ENCODE results near the gene THAP11. TPM values are rescaled to one million over a fixed set of nuclear protein-coding genes. Genes with fewer than 3 reads are reported as not detected.

THAP11 gene
- total RNA-seq: 10 to 100 TPM; 52.6 to 55.1 TPM
- 153 TPM for polyA plus RNA-seq

- peaks cover 0 to 24% (median 0%) of the 10 kb centered on the region in 3 donors for H3K36me3 Mint-ChIP-seq
- POLR2A ChIA-PET: interaction anchor here (1.7 to 2.1 kb wide), 2 partner anchors 25 to 94 kb away, joined by 5 to 12 read pairs; partner anchors contain the start of gene PSMB10
- peak within 1 kb of the TSS; percentile 94 to 99 (median 96) for H3K4me3 Mint-ChIP-seq
- Histone ChIP-seq H3K27me3 (ENCODE audit: insufficient read depth, low read length, poor library complexity, severe bottlenecking) (no peaks in the 10 kb centered on the region), H3K36me3 (ENCODE audit: insufficient read depth, low read length) (no peaks in the 10 kb centered on the region), H3K27ac (ENCODE audit: low read depth, low read length) (peak within 1 kb of the TSS; percentile 90), H3K4me3 (ENCODE audit: low read length) (peak within 1 kb of the TSS; percentile 99), H3K9me3 (ENCODE audit: low read length) (no peaks in the 10 kb centered on the region), H3K4me1 (ENCODE audit: insufficient read depth, low read length) (peaks cover 41% of the 10 kb centered on the region)
- DNase-seq: peak; percentile 89 to 97 (median 95)
- CTCF ChIA-PET: interaction anchor here (1.0 to 3.2 kb wide), 4 partner anchors 23 to 32 kb away, joined by 3 to 20 read pairs (median 5); no protein-coding TSS in a partner anchor
- peak within 1 kb of the TSS; percentile 95 to 99 (median 98) for H3K27ac Mint-ChIP-seq
- H3K4me1 Mint-ChIP-seq: peaks cover 33 to 43% (median 39%) of the 10 kb centered on the region in 3 donors
- no peaks in the 10 kb centered on the region for H3K27me3 Mint-ChIP-seq
- H3K9me3 Mint-ChIP-seq: no peaks in the 10 kb centered on the region
Observed at GRCh38 chr16:67841816-67842508, at the start of gene THAP11. Gene THAP11, plus strand, starts transcription at chr16:67842320. Its CDS starts 235 bp downstream, at chr16:67842555.

GRCh38 chr16:67796099-67796718, 45.9 kb upstream of the THAP11 start:
- Histone ChIP-seq H3K27ac (ENCODE audit: low read depth, low read length) (no peak overlapping the region), H3K4me3 (ENCODE audit: low read length) (no peak overlapping the region), H3K27me3 (ENCODE audit: insufficient read depth, low read length, poor library complexity, severe bottlenecking) (no peaks in the 10 kb centered on the region), H3K4me1 (ENCODE audit: insufficient read depth, low read length) (peaks cover 13% of the 10 kb centered on the region), H3K36me3 (ENCODE audit: insufficient read depth, low read length) (peaks cover 11% of the 10 kb centered on the region), H3K9me3 (ENCODE audit: low read length) (no peaks in the 10 kb centered on the region)
- CTCF ChIA-PET: interaction anchor here (1.0 to 2.7 kb wide), 3 partner anchors 10 to 20 kb away, joined by 3 to 17 read pairs (median 7); partner anchors contain the start of genes RANBP10 and TSNAXIP1
- Mint-ChIP-seq H3K4me3 (no peak overlapping the region), H3K9me3 (no peaks in the 10 kb centered on the region), H3K36me3 (peaks cover 0 to 40% (median 8%) of the 10 kb centered on the region in 3 donors), H3K27me3 (no peaks in the 10 kb centered on the region), H3K27ac (peak overlapping the region in 4 of 8 donors; percentile 37 to 87 (median 78)), H3K4me1 (peaks cover 33 to 48% (median 44%) of the 10 kb centered on the region in 3 donors)
- POLR2A ChIA-PET: no interaction called here
- no peak for DNase-seq

GRCh38 chr16:67800338-67800926, 41.7 kb upstream of the THAP11 start:
- Mint-ChIP-seq H3K36me3 (peaks cover 0 to 65% (median 8%) of the 10 kb centered on the region in 3 donors), H3K27ac (peak overlapping the region in 7 of 8 donors; percentile 20 to 85 (median 46)), H3K4me3 (no peak overlapping the region), H3K9me3 (no peaks in the 10 kb centered on the region), H3K27me3 (no peaks in the 10 kb centered on the region), H3K4me1 (peaks cover 61 to 80% (median 77%) of the 10 kb centered on the region in 3 donors)
- H3K27me3 ChIP-seq (ENCODE audit: insufficient read depth, low read length, poor library complexity, severe bottlenecking): no peaks in the 10 kb centered on the region
- no peak overlapping the region for H3K4me3 ChIP-seq (ENCODE audit: low read length)
- H3K27ac ChIP-seq (ENCODE audit: low read depth, low read length): peak overlapping the region; percentile 17
- peaks cover 13% of the 10 kb centered on the region for H3K36me3 ChIP-seq (ENCODE audit: insufficient read depth, low read length)
- ChIA-PET POLR2A (no interaction called here), CTCF (interaction anchor here (3.2 kb wide), 1 partner anchor 16 kb away, joined by 14 read pairs; no protein-coding TSS in a partner anchor)
- H3K9me3 ChIP-seq (ENCODE audit: low read length): no peaks in the 10 kb centered on the region
- peaks cover 42% of the 10 kb centered on the region for H3K4me1 ChIP-seq (ENCODE audit: insufficient read depth, low read length)
- DNase-seq: no peak

- Mint-ChIP-seq H3K36me3 (peaks cover 0 to 65% (median 8%) of the 10 kb centered on the region in 3 donors), H3K27me3 (no peaks in the 10 kb centered on the region), H3K27ac (peak overlapping the region in 4 of 8 donors; percentile 30 to 85 (median 64)), H3K4me3 (peak overlapping the region; percentile 12 to 85 (median 60)), H3K4me1 (peaks cover 63 to 83% (median 80%) of the 10 kb centered on the region in 3 donors), H3K9me3 (no peaks in the 10 kb centered on the region)
- peak overlapping the region; percentile 16 for H3K4me3 ChIP-seq (ENCODE audit: low read length)
- H3K9me3 ChIP-seq (ENCODE audit: low read length): no peaks in the 10 kb centered on the region
- H3K27ac ChIP-seq (ENCODE audit: low read depth, low read length): peak overlapping the region; percentile 17
- no peaks in the 10 kb centered on the region for H3K27me3 ChIP-seq (ENCODE audit: insufficient read depth, low read length, poor library complexity, severe bottlenecking)
- POLR2A ChIA-PET: interaction anchor here (0.6 kb wide), 1 partner anchor 319 kb away, joined by 3 read pairs; no protein-coding TSS in a partner anchor
- DNase-seq: no peak
- peaks cover 46% of the 10 kb centered on the region for H3K4me1 ChIP-seq (ENCODE audit: insufficient read depth, low read length)
- peaks cover 13% of the 10 kb centered on the region for H3K36me3 ChIP-seq (ENCODE audit: insufficient read depth, low read length)
- CTCF ChIA-PET: interaction anchor here (0.7 to 3.2 kb wide), 3 partner anchors 15 to 255 kb away, joined by 3 to 14 read pairs (median 3); no protein-coding TSS in a partner anchor
Observed at GRCh38 chr16:67801241-67801640, 40.9 kb upstream of the THAP11 start.

GRCh38 chr16:67801883-67802282, 40.2 kb upstream of the THAP11 start:
- CTCF ChIA-PET: interaction anchor here (0.7 to 3.2 kb wide), 3 partner anchors 15 to 256 kb away, joined by 3 to 14 read pairs (median 3); no protein-coding TSS in a partner anchor
- Histone ChIP-seq H3K36me3 (ENCODE audit: insufficient read depth, low read length) (peaks cover 11% of the 10 kb centered on the region), H3K9me3 (ENCODE audit: low read length) (no peaks in the 10 kb centered on the region), H3K4me3 (ENCODE audit: low read length) (no peak overlapping the region), H3K27ac (ENCODE audit: low read depth, low read length) (peak overlapping the region; percentile 21), H3K27me3 (ENCODE audit: insufficient read depth, low read length, poor library complexity, severe bottlenecking) (no peaks in the 10 kb centered on the region), H3K4me1 (ENCODE audit: insufficient read depth, low read length) (peaks cover 46% of the 10 kb centered on the region)
- POLR2A ChIA-PET: interaction anchor here (0.5 to 0.7 kb wide), 2 partner anchors 61 to 629 kb away, joined by 3 to 4 read pairs; no protein-coding TSS in a partner anchor
- Mint-ChIP-seq H3K9me3 (no peaks in the 10 kb centered on the region), H3K36me3 (peaks cover 0 to 61% (median 8%) of the 10 kb centered on the region in 3 donors), H3K27ac (peak overlapping the region in 6 of 8 donors; percentile 43 to 79 (median 48)), H3K4me1 (peaks cover 56 to 77% (median 74%) of the 10 kb centered on the region in 3 donors), H3K27me3 (no peaks in the 10 kb centered on the region), H3K4me3 (peak overlapping the region; percentile 54 to 85 (median 60))
- DNase-seq: peak in 2 of 5 donors; percentile 11 to 48

- Mint-ChIP-seq H3K4me3 (peak overlapping the region in 6 of 7 donors; percentile 15 to 78 (median 59)), H3K27ac (peak overlapping the region in 4 of 8 donors; percentile 35 to 54 (median 46)), H3K4me1 (peaks cover 52 to 67% (median 58%) of the 10 kb centered on the region in 3 donors), H3K27me3 (no peaks in the 10 kb centered on the region), H3K9me3 (no peaks in the 10 kb centered on the region), H3K36me3 (peaks cover 0 to 47% (median 6%) of the 10 kb centered on the region in 3 donors)
- Histone ChIP-seq H3K36me3 (ENCODE audit: insufficient read depth, low read length) (peaks cover 7% of the 10 kb centered on the region), H3K4me3 (ENCODE audit: low read length) (no peak overlapping the region), H3K4me1 (ENCODE audit: insufficient read depth, low read length) (peaks cover 52% of the 10 kb centered on the region), H3K9me3 (ENCODE audit: low read length) (no peaks in the 10 kb centered on the region), H3K27me3 (ENCODE audit: insufficient read depth, low read length, poor library complexity, severe bottlenecking) (no peaks in the 10 kb centered on the region), H3K27ac (ENCODE audit: low read depth, low read length) (no peak overlapping the region)
- ChIA-PET CTCF (interaction anchor here (0.9 kb wide), 1 partner anchor 80 kb away, joined by 3 read pairs; no protein-coding TSS in a partner anchor), POLR2A (interaction anchor here (0.6 kb wide), 1 partner anchor 349 kb away, joined by 6 read pairs; no protein-coding TSS in a partner anchor)
- DNase-seq: no peak
Observed at GRCh38 chr16:67803894-67804293, 38.2 kb upstream of the THAP11 start.

GRCh38 chr16:67804853-67805542, 37.1 kb upstream of the THAP11 start:
- peaks cover 49 to 60% (median 53%) of the 10 kb centered on the region in 3 donors for H3K4me1 Mint-ChIP-seq
- no peaks in the 10 kb centered on the region for H3K9me3 Mint-ChIP-seq
- Histone ChIP-seq H3K9me3 (ENCODE audit: low read length) (no peaks in the 10 kb centered on the region), H3K4me1 (ENCODE audit: insufficient read depth, low read length) (peaks cover 51% of the 10 kb centered on the region), H3K27ac (ENCODE audit: low read depth, low read length) (no peak overlapping the region), H3K36me3 (ENCODE audit: insufficient read depth, low read length) (peaks cover 7% of the 10 kb centered on the region), H3K27me3 (ENCODE audit: insufficient read depth, low read length, poor library complexity, severe bottlenecking) (no peaks in the 10 kb centered on the region), H3K4me3 (ENCODE audit: low read length) (peak overlapping the region; percentile 85)
- peak overlapping the region; percentile 29 to 97 (median 76) for H3K27ac Mint-ChIP-seq
- peaks cover 0 to 40% (median 2%) of the 10 kb centered on the region in 3 donors for H3K36me3 Mint-ChIP-seq
- H3K27me3 Mint-ChIP-seq: no peaks in the 10 kb centered on the region
- no peak for DNase-seq
- POLR2A ChIA-PET: no interaction called here
- CTCF ChIA-PET: no interaction called here
- H3K4me3 Mint-ChIP-seq: peak overlapping the region; percentile 86 to 97 (median 94)

Data from CD8-positive, alpha-beta memory T cell (primary cell).